Kidney epithelial cell (primary cell): ENCODE data around the gene HIRA. TPM values are rescaled to one million over a fixed set of nuclear protein-coding genes. Genes with fewer than 3 reads are reported as not detected.

ENCODE experiments used
- DNase-seq: peaks from one replicate; pipeline ENCODE4 v3.0.0-alpha.2; 2010; ENCODE audit warnings: low read depth
- H3K27me3 ChIP-seq: 2 replicates; pipeline ENCODE4 v1.6.0; 2011; ENCODE audit warnings: low read length; ENCODE audit not compliant: control insufficient read depth, insufficient read depth
- H3K36me3 ChIP-seq: 2 replicates; pipeline ENCODE4 v1.5.1; 2011; ENCODE audit warnings: low read length; ENCODE audit not compliant: control insufficient read depth, insufficient read depth
- H3K4me3 ChIP-seq: 2 replicates; pipeline ENCODE4 v1.5.1; 2011; ENCODE audit warnings: low read depth, mild to moderate bottlenecking, control low read depth, low read length
- total RNA-seq: library from RNA; depleted of rRNA; stranded (reverse); fragments of >200 nt; gene quantifications from 2 replicates; pipeline ENCODE4 v1.2.3, GENCODE V29; 2015
- TF ChIP-seq, protein P1 (sequence below): IDR thresholded peaks from 2 replicates; pipeline ENCODE4 v1.5.1; 2011; ENCODE audit warnings: mild to moderate bottlenecking, moderate library complexity, low read length, control low read depth, inconsistent platforms; ENCODE audit not compliant: insufficient read depth, poor library complexity, severe bottlenecking

HIRA gene
- total RNA-seq, 1 donor from 2014 or later = 31.8 TPM

DNA sequence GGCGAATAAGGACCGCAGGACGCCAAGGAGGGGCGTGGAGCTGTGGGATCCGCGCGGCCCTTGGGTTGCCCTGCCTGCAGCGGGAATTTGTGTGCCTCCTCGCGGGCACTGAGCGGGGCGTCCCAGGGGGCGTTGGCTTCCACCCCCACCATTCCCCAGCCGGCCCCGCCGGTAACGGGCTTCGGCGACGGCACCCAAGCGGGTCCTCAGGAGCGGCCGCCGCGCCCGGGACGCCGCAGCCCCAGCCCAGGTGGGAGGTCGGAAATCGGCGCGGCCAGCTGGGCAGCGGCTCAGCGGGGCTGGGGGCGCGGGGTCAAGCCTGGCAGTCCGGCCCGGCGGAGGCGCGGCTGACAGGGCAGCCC lies 140.3 kb downstream of the HIRA start:
- TF ChIP-seq, protein P1, sequence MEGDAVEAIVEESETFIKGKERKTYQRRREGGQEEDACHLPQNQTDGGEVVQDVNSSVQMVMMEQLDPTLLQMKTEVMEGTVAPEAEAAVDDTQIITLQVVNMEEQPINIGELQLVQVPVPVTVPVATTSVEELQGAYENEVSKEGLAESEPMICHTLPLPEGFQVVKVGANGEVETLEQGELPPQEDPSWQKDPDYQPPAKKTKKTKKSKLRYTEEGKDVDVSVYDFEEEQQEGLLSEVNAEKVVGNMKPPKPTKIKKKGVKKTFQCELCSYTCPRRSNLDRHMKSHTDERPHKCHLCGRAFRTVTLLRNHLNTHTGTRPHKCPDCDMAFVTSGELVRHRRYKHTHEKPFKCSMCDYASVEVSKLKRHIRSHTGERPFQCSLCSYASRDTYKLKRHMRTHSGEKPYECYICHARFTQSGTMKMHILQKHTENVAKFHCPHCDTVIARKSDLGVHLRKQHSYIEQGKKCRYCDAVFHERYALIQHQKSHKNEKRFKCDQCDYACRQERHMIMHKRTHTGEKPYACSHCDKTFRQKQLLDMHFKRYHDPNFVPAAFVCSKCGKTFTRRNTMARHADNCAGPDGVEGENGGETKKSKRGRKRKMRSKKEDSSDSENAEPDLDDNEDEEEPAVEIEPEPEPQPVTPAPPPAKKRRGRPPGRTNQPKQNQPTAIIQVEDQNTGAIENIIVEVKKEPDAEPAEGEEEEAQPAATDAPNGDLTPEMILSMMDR = no peak
- H3K27me3 ChIP-seq = no peaks in the 10 kb centered on the region
- H3K4me3 ChIP-seq = peak overlapping the region; percentile 60
- no peak for DNase-seq
- H3K36me3 ChIP-seq = no peaks in the 10 kb centered on the region

DNA sequence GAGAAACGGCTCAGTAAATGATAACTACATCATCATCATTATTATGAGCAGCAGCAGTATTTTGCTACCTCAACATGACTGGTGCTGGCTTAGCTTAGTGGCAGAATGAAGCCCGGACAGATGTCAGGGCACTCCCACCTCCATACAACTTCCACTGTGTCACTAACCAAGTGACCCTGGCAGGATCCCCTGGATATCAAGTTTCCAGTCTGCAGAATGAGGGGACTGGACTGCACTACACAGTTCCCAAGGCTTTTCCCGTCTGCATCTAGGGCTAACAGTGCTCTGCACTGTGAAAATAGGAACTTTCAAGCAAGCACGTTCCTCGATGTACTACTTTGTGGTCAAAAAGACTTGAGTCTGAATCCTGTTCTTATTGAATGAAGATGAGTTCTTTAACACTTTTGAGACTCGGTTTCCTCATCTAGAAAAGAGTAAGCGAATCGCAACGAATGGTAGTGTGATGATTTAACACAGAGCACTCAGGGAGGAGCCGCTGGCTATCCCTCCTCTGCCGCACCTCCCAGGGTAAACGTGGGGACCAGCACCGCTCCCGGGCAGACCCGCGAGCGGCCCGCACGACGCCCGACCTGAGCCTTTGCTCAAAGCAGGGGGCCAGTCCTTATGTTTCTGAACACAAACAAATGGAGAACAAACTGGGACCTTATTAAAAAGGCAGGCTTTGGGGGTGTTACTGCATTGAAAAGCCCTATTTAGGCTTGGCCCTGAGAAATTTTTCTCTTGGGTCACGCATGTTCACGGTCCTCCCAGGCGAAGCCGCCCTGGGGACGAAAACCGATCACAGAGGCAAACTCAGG lies 140.9 kb downstream of the HIRA start:
- no peak for DNase-seq
- Histone ChIP-seq H3K4me3 (peak overlapping the region; percentile 60), H3K36me3 (no peaks in the 10 kb centered on the region), H3K27me3 (no peaks in the 10 kb centered on the region)
- TF ChIP-seq, protein P1 = no peak

DNA sequence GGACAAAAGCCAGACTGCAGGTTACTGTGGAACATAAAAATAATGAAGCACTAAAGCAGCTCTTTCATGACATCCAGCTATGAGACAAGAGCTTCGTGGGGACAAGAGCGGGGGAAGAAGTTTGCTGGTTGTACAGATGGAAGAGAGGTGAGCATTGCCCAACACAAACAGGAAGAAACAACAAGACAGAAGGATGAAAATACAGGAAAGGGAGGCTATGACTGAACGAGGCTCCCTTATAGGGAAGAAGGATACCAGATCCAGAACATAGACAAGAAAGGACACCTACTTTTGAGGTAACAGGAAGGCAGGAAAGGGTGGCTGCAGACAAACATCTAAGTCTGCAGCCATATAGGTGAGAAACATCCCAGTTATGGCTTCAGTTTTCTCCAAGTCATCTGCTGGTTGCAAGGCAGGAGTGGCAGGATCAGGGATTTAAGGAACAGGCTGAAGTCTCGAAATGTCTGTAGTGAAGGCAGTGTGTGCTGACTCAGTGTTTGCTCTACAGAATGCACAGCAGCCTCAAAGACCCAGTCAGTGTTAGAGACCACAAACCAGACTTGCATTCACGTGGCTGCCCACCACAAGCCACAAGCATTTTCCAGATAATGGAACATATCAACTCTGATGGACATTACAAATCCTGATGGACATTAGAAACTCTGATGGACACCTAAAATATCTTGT lies 141.9 kb downstream of the HIRA start:
- Histone ChIP-seq H3K36me3 (no peaks in the 10 kb centered on the region), H3K4me3 (no peak overlapping the region), H3K27me3 (no peaks in the 10 kb centered on the region)
- DNase-seq = peak; percentile 80
- TF ChIP-seq, protein P1 = no peak

DNA sequence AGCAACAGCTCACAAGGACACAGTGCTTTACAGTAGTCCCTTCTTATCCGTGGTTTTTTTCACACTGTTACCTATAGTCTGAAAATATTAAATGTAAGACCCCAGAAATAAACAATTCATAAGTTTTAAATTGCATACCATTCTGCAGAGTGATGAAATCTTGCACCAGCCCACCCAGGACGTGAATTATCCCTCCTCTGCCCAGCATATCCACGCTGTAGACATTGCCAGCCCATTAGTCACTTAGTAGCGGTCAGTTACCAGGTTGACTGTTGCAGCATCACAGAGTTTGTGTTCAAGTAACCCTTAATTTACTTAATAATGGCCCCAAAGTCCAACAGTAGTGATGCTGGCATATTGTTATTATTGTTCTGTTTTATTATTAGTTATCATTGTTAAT lies 143.6 kb downstream of the HIRA start:
- Histone ChIP-seq H3K27me3 (no peaks in the 10 kb centered on the region), H3K4me3 (no peak overlapping the region), H3K36me3 (no peaks in the 10 kb centered on the region)
- TF ChIP-seq, protein P1 = no peak
- peak; percentile 82 for DNase-seq

DNA sequence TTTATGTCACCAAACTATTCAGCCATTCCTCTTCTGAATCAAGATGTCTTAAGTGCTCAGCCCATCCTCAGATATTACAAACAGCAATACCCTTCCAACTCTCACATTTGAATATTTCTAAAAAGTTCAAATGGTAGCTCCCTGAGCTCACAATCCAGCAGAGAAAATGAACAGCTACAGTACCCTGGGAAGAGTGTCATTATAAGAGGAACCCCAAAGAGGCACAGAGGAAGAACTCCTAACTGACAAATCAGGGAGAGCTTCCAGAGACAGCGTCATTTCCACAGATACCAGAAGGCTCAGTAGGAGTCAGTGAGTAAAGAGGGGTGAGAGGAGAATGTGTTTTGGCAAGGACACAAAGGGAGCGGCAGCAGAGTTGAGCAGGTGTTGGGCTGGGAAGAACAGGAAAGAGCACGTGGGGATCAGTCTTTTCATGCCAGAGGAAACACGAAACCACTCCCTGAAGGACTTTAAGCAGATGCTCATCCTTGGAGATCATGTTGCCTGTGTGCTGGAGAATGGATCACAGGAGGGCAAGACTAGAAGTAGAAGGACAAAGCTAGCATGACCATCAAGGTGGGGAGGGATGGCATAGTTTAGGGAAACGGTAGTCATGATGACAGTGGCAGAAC lies 144.3 kb downstream of the HIRA start:
- H3K4me3 ChIP-seq = no peak overlapping the region
- TF ChIP-seq, protein P1 = no peak
- DNase-seq = peak; percentile 42
- H3K36me3 ChIP-seq = no peaks in the 10 kb centered on the region
- H3K27me3 ChIP-seq = no peaks in the 10 kb centered on the region
